Activated CD8-positive, alpha-beta memory T cell treated with anti-CD3 and anti-CD28 coated beads for 36 hours (primary cell): ENCODE data around the gene AKAP5. TPM values are rescaled to one million over a fixed set of nuclear protein-coding genes. Genes with fewer than 3 reads are reported as not detected.
"Not testable (repeated sequence)": the region's sequence is repeated elsewhere in the genome, so short reads cannot be mapped to it uniquely, and the experiment has no call there.

Experiments used
- CTCF ChIA-PET: fragments of 350-600 bp; sonication (Branson Sonifier 250); formaldehyde crosslinking; loops from one replicate; lab custom pipeline; 2021; ENCODE audit warnings: antibody characterized with exemption; lab: Charles Lee
- POLR2A ChIA-PET: fragments of 350-600 bp; sonication (Branson Sonifier 250); formaldehyde crosslinking; loops from one replicate; lab custom pipeline; 2021; ENCODE audit warnings: antibody characterized with exemption; lab: Charles Lee
- total RNA-seq, 2 experiments: library from RNA; stranded (reverse); gene quantifications; one replicate each; pipeline ENCODE4 v1.2.3, GENCODE V29; 2021

Gene AKAP5
- total RNA-seq, 2 experiments from 2014 or later: 4.5 TPM

DNA sequence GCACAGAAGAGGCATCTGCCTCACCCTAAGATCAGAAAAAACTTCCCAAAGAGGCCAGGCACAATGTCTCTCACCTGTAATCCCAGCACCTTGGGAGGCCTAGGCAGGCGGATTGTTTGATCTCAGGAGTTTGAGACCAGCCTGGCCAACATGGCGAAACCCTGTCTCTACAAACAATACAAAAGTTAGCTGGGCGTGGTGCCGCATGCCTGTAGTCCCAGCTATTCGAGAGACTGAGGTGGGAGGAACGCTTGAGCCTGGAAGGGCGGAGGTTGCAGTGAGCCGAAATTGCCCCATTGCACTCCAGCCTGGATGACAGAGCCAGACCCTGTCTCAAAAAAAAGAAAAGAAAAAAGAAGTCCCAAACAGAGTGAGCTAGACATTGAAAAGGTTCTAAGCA lies 43.7 kb downstream of the AKAP5 start:
- CTCF ChIA-PET: interaction anchor here (1.1 to 2.3 kb wide), 2 partner anchors 22 to 128 kb away, joined by 4 to 7 read pairs; no protein-coding TSS in a partner anchor
- POLR2A ChIA-PET: interaction anchor here (1.0 kb wide), 1 partner anchor 8 kb away, joined by 5 read pairs; no protein-coding TSS in a partner anchor

DNA sequence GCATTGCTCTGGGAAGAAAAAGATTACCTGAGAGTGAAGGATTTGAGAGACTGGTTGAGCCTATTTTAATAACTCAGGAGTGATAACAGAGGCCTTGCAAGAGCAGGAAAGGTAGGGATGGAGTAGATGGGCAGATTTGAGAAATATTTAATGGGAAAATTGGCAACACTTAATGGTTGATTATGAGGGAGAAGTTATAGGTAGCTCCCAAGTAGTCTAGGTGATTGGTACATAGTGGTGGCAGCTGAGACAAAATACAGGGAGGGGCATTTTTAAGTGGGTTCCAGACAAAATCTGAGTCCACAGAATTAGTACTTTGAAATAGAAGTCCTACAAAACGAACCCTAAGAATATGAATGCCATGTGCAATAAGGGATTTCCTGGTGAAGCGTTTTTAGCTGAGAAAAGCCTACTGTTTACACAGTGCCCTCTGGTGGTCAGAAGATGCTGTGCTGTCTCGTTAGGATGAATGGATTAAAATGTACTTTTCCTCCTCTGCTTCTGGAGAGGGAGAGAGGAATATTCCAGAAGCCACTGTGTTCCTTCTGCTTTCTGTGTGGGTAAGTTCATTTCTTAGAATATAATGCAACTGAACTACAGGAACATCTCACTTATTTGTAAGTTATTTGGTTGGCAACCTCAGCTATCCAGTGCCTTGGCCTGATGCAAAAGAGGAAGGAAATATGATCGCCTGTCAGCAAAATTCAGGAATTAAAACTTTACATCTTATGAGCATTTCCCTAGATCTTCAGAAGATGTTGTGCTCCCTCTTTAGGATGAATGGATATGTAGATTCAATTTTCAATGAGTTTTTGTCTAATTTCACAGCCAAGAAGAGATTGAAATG lies 45.7 kb downstream of the AKAP5 start:
- ChIA-PET CTCF (interaction anchor here (0.7 to 1.4 kb wide), 10 partner anchors 9 to 166 kb away, joined by 3 to 8 read pairs (median 4); no protein-coding TSS in a partner anchor), POLR2A (interaction anchor here (0.6 kb wide), 1 partner anchor 901 kb away, joined by 3 read pairs; no protein-coding TSS in a partner anchor)

- POLR2A ChIA-PET: no interaction called here
- CTCF ChIA-PET: no interaction called here
Observed at GRCh38 chr14:64513271-64513670, 48.0 kb downstream of the AKAP5 start.

DNA sequence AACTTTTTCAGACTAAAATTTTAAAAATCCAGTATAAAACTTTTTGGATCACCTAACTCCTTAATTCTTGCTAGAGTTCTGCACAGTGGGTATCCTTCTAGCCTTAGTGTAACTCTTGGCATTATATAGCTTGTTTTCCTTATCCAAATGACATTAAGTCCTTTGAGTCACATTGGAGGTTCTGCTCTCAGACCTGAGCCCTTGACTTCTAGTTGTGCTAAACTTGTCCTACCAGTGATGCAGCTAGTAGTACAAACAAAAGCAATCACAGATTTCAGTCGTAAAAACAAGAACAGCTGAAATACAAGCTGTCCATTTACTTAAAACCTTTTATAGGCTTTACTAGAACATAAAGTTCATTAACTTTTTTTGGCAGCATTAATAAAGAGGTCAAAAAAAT lies 49.8 kb downstream of the AKAP5 start:
- CTCF ChIA-PET: interaction anchor here (0.7 to 1.6 kb wide), 3 partner anchors 10 to 32 kb away, joined by 3 to 4 read pairs (median 3); partner anchors contain the start of gene ZBTB1
- POLR2A ChIA-PET: interaction anchor here (1.6 kb wide), 1 partner anchor 10 kb away, joined by 4 read pairs; the partner anchor contains the start of gene ZBTB1

GRCh38 chr14:64516969-64517368 lies 51.7 kb downstream of the AKAP5 start:
- CTCF ChIA-PET: no interaction called here
- POLR2A ChIA-PET: interaction anchor here (0.6 kb wide), 1 partner anchor 544 kb away, joined by 9 read pairs; no protein-coding TSS in a partner anchor

DNA sequence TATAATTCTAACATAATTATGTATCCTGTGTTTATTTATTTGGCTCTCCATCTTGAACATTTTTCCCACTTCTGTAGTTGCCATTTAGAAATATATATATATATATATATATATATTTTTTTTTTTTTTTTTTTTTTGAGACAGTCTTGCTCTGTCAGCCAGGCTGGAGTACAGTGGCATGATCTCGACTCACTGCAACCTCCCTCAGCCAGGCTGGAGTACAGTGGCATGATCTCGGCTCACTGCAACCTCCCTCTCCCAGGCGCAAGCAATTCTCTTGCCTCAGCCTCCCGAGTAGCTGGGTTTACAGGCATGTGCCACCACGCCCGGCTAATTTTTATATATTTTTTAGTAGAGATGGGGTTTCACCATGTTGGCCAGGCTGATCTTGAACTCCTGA lies 52.4 kb downstream of the AKAP5 start:
- CTCF ChIA-PET, POLR2A ChIA-PET: not testable (repeated sequence)

DNA sequence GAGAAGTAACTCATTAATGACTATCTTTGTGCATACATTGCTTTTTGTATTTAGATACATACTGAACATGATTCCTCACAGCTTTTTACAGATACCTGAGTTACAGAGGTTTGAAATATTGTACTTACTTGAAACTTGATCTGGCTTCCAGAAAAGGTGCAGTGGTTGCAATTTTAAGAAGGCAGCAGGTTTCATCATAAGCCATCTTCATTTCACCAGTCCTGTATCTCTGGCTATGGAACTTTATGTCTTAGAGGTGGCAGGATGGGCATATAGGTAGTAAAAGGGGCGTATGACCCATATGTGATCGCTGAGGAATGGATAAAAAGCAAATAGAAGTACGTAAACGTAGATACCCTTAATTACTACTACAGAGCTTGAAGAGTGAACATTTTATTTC lies 52.9 kb downstream of the AKAP5 start:
- ChIA-PET POLR2A (no interaction called here), CTCF (no interaction called here)

DNA sequence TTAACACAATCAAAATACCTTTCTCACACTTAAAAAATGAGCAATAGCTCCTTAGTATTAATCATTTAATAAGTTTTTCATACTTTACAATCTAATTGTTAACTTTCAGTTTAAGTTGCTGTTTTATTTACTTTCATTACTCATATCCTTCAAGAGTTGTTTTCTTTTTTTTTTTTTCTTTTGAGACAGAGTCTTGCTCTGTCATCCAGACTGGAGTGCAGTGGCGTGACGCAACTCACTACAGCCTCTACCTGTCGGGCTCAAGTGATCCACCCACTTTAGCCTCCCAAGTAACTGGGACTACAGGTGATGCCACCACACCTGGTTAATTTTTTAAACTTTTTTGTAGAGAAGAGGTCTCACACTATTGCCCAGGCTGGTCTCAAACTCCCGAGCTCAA lies 55.4 kb downstream of the AKAP5 start:
- ChIA-PET POLR2A (no interaction called here), CTCF (interaction anchor here (0.7 to 1.4 kb wide), 2 partner anchors 19 to 146 kb away, joined by 3 read pairs; no protein-coding TSS in a partner anchor)

GRCh38 chr14:64522591-64523355 lies 57.5 kb downstream of the AKAP5 start:
- POLR2A ChIA-PET: no interaction called here
- CTCF ChIA-PET: no interaction called here

Other genes with a start within 250 kb of the AKAP5 start
- 1 to 10 TPM; 2.0 to 2.1 TPM for gene ESR2, start 171.1 kb upstream of the AKAP5 start, total RNA-seq
- 100 to 1,000 TPM; 268 to 272 TPM for gene MTHFD1, start 77.1 kb upstream of the AKAP5 start, total RNA-seq
- 10 to 100 TPM; 24.6 to 25.4 TPM for gene ZBTB25, start 38.3 kb downstream of the AKAP5 start, total RNA-seq
- gene ZBTB1, start 39.3 kb downstream of the AKAP5 start, total RNA-seq: 10 to 100 TPM; 39.8 to 41.8 TPM
- gene HSPA2, start 75.2 kb downstream of the AKAP5 start, total RNA-seq: 1 to 10 TPM; 2.7 TPM
- gene PPP1R36, start 84.5 kb downstream of the AKAP5 start, total RNA-seq: under 1 TPM in 1 of 2 experiments, not detected in 1; 0.32 TPM
- 1 to 10 TPM; 3.9 to 4.5 TPM for gene PLEKHG3, start 238.9 kb downstream of the AKAP5 start, total RNA-seq